C4-2B (cell line): Measurements from ENCODE around the gene QSOX2.

Source experiments
- ZFX ChIP-seq: fragments of 450-650 bp; IDR thresholded peaks from 2 replicates; pipeline ENCODE4 v1.6.1; 2017
- TF ChIP-seq, protein P1 (sequence below): fragments of 450-650 bp; conservative IDR thresholded peaks from 2 replicates; pipeline ENCODE4 v1.5.1; 2017; ENCODE audit warnings: mild to moderate bottlenecking

DNA sequence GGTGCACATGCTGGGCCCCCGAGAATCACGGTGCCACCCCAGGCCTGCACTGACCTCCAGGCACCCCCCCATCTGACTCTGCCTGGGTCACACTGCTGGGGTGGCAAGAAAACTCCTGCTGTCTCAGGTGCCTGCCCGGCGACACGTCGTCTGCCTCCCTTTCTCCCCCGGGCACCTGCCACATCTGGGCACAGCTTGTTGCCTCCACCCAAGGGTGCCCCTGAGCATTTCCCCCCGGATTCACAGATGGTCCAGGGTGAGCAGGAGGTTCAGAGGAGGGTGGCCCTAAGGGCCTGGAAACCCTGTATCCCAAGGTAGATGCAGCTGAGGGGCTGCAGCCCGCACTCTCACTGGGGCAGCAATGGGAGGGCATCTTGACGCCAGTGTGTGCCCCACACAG is 14.9 kb upstream of the QSOX2 start:
- TF ChIP-seq, protein P1, sequence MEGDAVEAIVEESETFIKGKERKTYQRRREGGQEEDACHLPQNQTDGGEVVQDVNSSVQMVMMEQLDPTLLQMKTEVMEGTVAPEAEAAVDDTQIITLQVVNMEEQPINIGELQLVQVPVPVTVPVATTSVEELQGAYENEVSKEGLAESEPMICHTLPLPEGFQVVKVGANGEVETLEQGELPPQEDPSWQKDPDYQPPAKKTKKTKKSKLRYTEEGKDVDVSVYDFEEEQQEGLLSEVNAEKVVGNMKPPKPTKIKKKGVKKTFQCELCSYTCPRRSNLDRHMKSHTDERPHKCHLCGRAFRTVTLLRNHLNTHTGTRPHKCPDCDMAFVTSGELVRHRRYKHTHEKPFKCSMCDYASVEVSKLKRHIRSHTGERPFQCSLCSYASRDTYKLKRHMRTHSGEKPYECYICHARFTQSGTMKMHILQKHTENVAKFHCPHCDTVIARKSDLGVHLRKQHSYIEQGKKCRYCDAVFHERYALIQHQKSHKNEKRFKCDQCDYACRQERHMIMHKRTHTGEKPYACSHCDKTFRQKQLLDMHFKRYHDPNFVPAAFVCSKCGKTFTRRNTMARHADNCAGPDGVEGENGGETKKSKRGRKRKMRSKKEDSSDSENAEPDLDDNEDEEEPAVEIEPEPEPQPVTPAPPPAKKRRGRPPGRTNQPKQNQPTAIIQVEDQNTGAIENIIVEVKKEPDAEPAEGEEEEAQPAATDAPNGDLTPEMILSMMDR: no peak
- TF ChIP-seq ZFX: no peak
